Activated CD4-positive, alpha-beta T cell treated with anti-CD3 and anti-CD28 coated beads, Interleukin-2, amount 10 ng/mL, durations not matched to agents 7 days and 5 days (primary cell): Measurements from ENCODE around the gene COL20A1. TPM values are rescaled to one million over a fixed set of nuclear protein-coding genes. Genes with fewer than 3 reads are reported as not detected.

Source experiments
- CTCF ChIA-PET: fragments of 350-600 bp; sonication (Branson Sonifier 250); formaldehyde crosslinking; loops from one replicate; lab custom pipeline; 2021; ENCODE audit warnings: antibody characterized with exemption; lab: Charles Lee
- POLR2A ChIA-PET: fragments of 350-600 bp; sonication (Branson Sonifier 250); formaldehyde crosslinking; loops from one replicate; lab custom pipeline; 2021; ENCODE audit warnings: antibody characterized with exemption; lab: Charles Lee
- DNase-seq: peaks from one replicate; pipeline ENCODE4 v3.0.0-alpha.2; 2020
- H3K27ac Mint-ChIP-seq: one replicate; pipeline ENCODE4 v1.8.0; 2021; ENCODE audit warnings: mild to moderate bottlenecking, moderate library complexity, mixed read lengths
- H3K27me3 Mint-ChIP-seq: one replicate; pipeline ENCODE4 v1.8.0; 2021; ENCODE audit warnings: mixed read lengths
- H3K36me3 Mint-ChIP-seq: one replicate; pipeline ENCODE4 v1.8.0; 2021; ENCODE audit warnings: low read depth, mixed read lengths
- H3K4me1 Mint-ChIP-seq: one replicate; pipeline ENCODE4 v1.8.0; 2021; ENCODE audit warnings: mixed read lengths
- H3K4me3 Mint-ChIP-seq: one replicate; pipeline ENCODE4 v1.8.0; 2021; ENCODE audit warnings: mild to moderate bottlenecking, moderate library complexity, mixed read lengths
- H3K9me3 Mint-ChIP-seq: one replicate; pipeline ENCODE4 v1.8.0; 2021; ENCODE audit warnings: mixed read lengths
- total RNA-seq, 2 experiments: library from RNA; stranded (reverse); gene quantifications; one replicate each; pipeline ENCODE4 v1.2.3, GENCODE V29; 2021

The COL20A1 gene
- total RNA-seq, 2 experiments from 2014 or later, result not detected

- H3K27me3 Mint-ChIP-seq, result peaks cover 37% of the 10 kb centered on the region
- H3K4me3 Mint-ChIP-seq, result no peak overlapping the region
- no peaks in the 10 kb centered on the region for H3K4me1 Mint-ChIP-seq
- CTCF ChIA-PET, result interaction anchor here (0.6 to 2.2 kb wide), 3 partner anchors 15 to 82 kb away, joined by 3 to 6 read pairs (median 3); no protein-coding TSS in a partner anchor
- no peaks in the 10 kb centered on the region for H3K9me3 Mint-ChIP-seq
- no peak overlapping the region for H3K27ac Mint-ChIP-seq
- DNase-seq, result no peak
- H3K36me3 Mint-ChIP-seq, result no peaks in the 10 kb centered on the region
- POLR2A ChIA-PET, result no interaction called here
Observed at GRCh38 chr20:63254606-63255384, 38.2 kb upstream of the COL20A1 start.

DNA sequence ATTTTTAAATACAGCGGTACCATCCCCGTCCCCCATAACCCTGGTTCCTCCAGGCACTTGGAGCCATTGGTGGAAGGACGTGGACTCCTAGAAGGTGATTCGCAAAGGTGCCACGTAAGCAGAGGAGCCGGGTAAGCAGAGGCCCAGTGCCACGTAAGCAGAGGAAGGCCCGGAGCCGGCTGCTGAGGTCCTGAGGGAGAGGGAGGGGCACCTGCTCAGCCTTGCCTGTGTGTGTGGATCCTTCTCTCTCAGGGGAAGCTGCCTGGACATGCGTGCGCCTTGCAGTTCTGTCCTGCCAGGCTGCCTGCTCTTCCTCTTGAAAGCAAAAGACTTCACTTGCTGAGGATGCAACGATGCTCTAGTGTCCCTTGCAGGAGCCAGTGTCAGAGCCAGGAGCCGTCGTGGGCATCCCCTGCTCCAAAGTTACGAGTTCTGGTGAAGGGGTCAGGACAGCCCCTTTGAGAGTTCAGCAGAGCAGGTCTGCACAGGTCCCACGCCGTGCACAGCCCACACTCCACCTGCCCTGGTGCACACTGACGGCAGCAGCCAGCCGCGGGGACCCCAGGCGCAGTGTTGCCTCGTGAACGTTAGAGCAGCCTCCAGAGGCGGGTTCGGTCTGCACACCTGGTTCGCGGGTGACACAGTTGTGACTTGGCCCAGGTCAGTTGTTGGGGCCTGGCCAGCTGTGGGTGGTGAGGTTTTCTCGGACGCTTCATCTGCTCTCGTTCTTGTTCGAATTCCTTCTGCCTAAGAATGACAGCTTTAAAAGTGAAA lies 36.9 kb upstream of the COL20A1 start:
- POLR2A ChIA-PET, result no interaction called here
- CTCF ChIA-PET, result no interaction called here
- no peak overlapping the region for H3K27ac Mint-ChIP-seq
- peaks cover 34% of the 10 kb centered on the region for H3K27me3 Mint-ChIP-seq
- H3K4me1 Mint-ChIP-seq, result no peaks in the 10 kb centered on the region
- no peak for DNase-seq
- H3K9me3 Mint-ChIP-seq, result no peaks in the 10 kb centered on the region
- no peak overlapping the region for H3K4me3 Mint-ChIP-seq
- no peaks in the 10 kb centered on the region for H3K36me3 Mint-ChIP-seq

DNA sequence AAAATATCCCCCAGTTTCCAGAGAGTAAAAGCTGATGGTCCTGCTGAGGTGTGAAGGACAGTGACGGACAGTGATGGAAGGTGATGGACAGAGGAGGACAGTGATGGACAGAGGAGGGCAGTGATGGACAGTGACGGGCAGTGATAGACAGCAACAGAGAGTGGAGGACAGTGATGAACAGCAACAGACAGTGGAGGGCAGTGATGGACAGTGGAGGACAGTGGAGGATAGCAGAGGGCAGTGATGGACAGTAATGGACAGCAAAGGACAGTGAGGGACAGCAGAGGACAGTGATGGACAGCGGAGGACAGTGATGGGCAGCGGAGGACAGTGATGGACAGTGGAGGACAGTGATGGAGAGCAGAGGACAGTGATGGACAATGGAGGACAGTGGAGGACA lies 36.0 kb upstream of the COL20A1 start:
- CTCF ChIA-PET, result no interaction called here
- DNase-seq, result no peak
- no peak overlapping the region for H3K4me3 Mint-ChIP-seq
- no peaks in the 10 kb centered on the region for H3K4me1 Mint-ChIP-seq
- peak overlapping the region; percentile 54 for H3K27ac Mint-ChIP-seq
- H3K9me3 Mint-ChIP-seq, result no peaks in the 10 kb centered on the region
- H3K36me3 Mint-ChIP-seq, result no peaks in the 10 kb centered on the region
- POLR2A ChIA-PET, result no interaction called here
- H3K27me3 Mint-ChIP-seq, result peaks cover 32% of the 10 kb centered on the region

DNA sequence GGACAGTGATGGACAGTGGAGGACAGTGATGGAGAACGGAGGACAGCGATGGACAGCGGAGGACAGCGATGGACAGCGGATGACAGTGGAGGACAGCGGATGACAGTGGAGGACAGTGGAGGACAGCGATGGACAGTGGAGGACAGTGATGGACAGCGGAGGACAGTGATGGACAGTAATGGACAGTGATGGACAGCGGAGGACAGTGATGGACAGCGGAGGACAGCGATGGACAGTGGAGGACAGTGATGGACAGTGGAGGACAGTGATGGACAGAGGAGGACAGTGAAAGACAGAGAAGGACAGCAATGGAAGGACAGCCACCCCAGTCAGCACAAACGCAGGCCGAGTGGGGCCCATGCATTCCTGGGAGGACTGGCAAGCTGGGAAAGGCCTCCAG lies 35.4 kb upstream of the COL20A1 start:
- no peak for DNase-seq
- CTCF ChIA-PET, result no interaction called here
- Mint-ChIP-seq H3K27me3 (peaks cover 29% of the 10 kb centered on the region), H3K36me3 (no peaks in the 10 kb centered on the region), H3K27ac (no peak overlapping the region), H3K4me1 (peaks cover 2% of the 10 kb centered on the region), H3K9me3 (no peaks in the 10 kb centered on the region), H3K4me3 (no peak overlapping the region)
- POLR2A ChIA-PET, result no interaction called here

GRCh38 chr20:63258781-63259180 lies 34.2 kb upstream of the COL20A1 start:
- peaks cover 22% of the 10 kb centered on the region for H3K27me3 Mint-ChIP-seq
- H3K4me1 Mint-ChIP-seq, result peaks cover 2% of the 10 kb centered on the region
- ChIA-PET CTCF (no interaction called here), POLR2A (interaction anchor here (0.6 kb wide), 1 partner anchor 35 kb away, joined by 4 read pairs; no protein-coding TSS in a partner anchor)
- no peak overlapping the region for H3K4me3 Mint-ChIP-seq
- no peak overlapping the region for H3K27ac Mint-ChIP-seq
- H3K36me3 Mint-ChIP-seq, result no peaks in the 10 kb centered on the region
- no peak for DNase-seq
- H3K9me3 Mint-ChIP-seq, result no peaks in the 10 kb centered on the region

DNA sequence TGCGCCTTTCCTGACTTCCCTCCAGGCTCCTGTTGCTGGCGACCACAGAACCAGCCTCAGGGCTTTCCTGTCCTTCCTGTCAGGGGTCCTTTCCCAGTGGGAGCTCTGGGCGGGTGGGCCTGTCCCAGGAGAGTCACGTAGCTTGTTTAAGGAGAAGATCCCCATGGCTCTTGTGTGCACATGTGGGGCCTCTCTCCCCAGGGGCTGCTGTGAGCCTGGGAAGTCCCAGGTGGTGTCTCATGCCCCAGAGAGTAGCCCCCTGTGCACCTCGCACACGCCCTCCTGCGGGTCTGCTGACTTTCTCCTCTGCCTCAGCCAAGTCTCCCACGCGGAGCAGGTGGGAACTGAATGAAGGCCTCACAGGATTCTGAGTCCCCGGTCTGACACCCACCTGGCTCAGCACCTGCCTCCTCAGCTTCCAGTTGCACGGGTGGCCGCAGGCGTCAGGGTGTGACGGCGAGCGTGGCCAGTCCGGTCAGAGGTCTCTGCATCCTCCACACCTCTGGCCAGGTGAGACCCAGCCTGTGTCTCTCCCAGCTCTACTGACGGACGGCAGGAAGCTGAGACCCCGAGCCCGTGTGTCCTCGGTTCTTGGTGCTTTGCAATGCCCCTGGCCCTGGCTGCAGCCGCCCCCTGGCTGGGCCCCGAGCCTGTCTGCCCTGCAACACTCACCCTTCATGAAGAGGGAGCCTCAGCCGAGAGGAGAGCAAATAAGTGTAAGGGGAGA lies 33.1 kb upstream of the COL20A1 start:
- Mint-ChIP-seq H3K36me3 (no peaks in the 10 kb centered on the region), H3K27ac (no peak overlapping the region), H3K27me3 (peaks cover 20% of the 10 kb centered on the region), H3K4me3 (no peak overlapping the region), H3K9me3 (no peaks in the 10 kb centered on the region), H3K4me1 (peaks cover 2% of the 10 kb centered on the region)
- CTCF ChIA-PET, result no interaction called here
- POLR2A ChIA-PET, result interaction anchor here (0.6 kb wide), 1 partner anchor 36 kb away, joined by 4 read pairs; no protein-coding TSS in a partner anchor
- no peak for DNase-seq

DNA sequence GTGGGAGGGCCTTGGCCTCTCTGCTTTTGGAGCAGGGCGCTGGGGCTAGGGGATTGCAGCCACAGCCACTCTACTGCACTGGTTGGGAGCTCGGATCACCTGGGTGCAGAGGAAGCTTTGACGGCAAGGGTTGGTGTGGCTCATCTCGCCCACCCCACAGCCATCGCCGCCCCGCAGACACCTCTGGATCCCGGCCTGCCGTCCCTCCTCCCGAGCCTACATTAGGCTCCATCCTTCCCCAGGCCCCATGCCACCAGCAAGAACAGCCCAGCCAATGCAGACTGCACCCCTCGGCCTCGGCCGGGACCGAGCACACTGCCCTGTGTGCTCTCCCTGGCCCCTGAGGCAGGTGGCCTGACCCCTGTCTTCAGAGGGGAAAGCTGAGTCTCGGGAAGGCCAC lies 32.5 kb upstream of the COL20A1 start:
- Mint-ChIP-seq H3K27me3 (peaks cover 14% of the 10 kb centered on the region), H3K4me1 (peaks cover 2% of the 10 kb centered on the region), H3K4me3 (no peak overlapping the region), H3K27ac (no peak overlapping the region), H3K36me3 (no peaks in the 10 kb centered on the region), H3K9me3 (no peaks in the 10 kb centered on the region)
- DNase-seq, result no peak
- ChIA-PET POLR2A (no interaction called here), CTCF (no interaction called here)

- ChIA-PET CTCF (no interaction called here), POLR2A (no interaction called here)
- Mint-ChIP-seq H3K27ac (no peak overlapping the region), H3K4me3 (no peak overlapping the region), H3K36me3 (no peaks in the 10 kb centered on the region), H3K27me3 (peaks cover 9% of the 10 kb centered on the region), H3K4me1 (peaks cover 2% of the 10 kb centered on the region), H3K9me3 (no peaks in the 10 kb centered on the region)
- DNase-seq, result no peak
Observed at GRCh38 chr20:63261060-63261794, 31.8 kb upstream of the COL20A1 start.

DNA sequence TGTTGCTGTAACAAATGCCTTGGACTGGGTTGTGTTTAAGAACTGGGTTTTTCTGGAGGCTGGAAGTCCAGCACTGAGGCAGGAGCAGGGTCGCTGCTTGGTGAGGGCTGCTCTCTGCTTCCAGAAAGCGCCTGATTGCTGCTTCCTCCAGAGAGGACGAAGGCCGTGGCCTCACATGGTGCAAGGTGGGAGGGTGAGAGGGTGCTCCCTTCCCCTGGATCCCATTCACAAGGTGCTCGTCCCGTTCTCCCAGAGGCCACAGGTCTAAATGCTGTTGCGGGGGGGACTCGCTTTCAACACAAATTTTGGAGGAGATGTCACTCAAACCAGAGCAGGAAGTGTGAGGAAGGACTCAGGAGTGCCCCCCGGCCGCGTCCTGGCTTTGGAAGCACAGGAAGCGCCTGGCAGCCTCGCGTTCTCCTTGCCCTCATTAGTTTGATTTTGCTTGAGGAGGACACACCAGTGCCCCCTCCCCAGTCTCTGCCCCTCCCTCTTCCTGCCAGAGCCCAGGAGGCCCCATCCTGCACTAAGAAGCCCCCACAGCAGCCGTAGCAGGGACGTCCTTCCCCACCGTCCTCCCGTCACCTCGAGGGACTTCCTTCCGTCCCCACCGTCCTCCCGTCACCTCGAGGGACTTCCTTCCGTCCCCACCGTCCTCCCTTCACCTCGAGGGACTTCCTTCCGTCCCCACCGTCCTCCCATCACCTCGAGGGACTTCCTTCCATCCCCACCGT lies 31.0 kb upstream of the COL20A1 start:
- H3K36me3 Mint-ChIP-seq, result no peaks in the 10 kb centered on the region
- peaks cover 2% of the 10 kb centered on the region for H3K4me1 Mint-ChIP-seq
- H3K27me3 Mint-ChIP-seq, result peaks cover 4% of the 10 kb centered on the region
- POLR2A ChIA-PET, result no interaction called here
- DNase-seq, result no peak
- CTCF ChIA-PET, result no interaction called here
- H3K9me3 Mint-ChIP-seq, result no peaks in the 10 kb centered on the region
- H3K4me3 Mint-ChIP-seq, result no peak overlapping the region
- no peak overlapping the region for H3K27ac Mint-ChIP-seq

GRCh38 chr20:63262836-63263235 lies 30.1 kb upstream of the COL20A1 start:
- Mint-ChIP-seq H3K9me3 (no peaks in the 10 kb centered on the region), H3K27ac (no peak overlapping the region)
- CTCF ChIA-PET, result no interaction called here

DNA sequence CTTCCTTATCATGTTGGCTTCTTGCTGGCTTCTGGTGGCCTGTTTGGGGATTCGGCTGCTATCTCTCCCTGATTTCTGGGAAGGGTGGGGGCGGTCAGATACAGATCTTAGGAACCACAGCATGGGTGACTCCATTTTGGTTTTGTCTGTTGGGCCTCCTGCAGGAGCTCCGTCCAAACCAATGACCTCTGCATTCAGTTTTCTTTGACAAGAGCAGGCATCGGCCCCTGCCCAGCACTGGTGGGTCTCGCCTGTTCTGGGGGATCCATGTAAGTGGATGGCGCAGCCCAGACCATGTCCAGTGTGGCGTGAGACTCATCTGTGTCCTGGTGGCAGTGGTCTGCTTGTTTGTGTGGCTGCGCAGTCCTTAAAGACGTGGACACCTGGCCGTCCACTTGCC lies 29.0 kb upstream of the COL20A1 start:
- Mint-ChIP-seq H3K9me3 (no peaks in the 10 kb centered on the region), H3K4me1 (peaks cover 2% of the 10 kb centered on the region), H3K27me3 (peaks cover 2% of the 10 kb centered on the region)

More at GRCh38 chr20:63262836-63263235, 30.1 kb upstream of the COL20A1 start:
- Mint-ChIP-seq H3K4me3 (no peak overlapping the region), H3K36me3 (no peaks in the 10 kb centered on the region), H3K4me1 (peaks cover 2% of the 10 kb centered on the region), H3K27me3 (peaks cover 2% of the 10 kb centered on the region)
- POLR2A ChIA-PET, result no interaction called here
- DNase-seq, result no peak

DNA sequence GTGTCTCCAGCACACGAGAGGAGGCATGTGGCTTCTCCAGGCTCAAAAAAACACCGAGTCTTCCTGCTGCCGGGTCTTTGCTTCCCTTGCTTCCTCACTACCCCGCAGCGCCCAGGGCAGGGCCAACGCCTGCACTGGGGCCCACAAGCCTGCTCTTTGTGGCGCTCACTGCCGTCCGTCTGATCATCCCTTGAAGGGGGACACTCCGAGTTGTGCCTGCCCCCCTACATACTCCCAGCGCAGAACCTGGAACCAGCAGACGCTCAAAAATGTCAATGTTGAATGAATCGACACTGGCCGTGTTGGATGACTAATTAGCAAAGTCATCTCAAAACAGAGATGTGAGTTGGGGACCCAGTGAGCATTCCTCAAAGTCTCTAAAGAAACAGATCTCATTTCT lies 28.5 kb upstream of the COL20A1 start:
- Mint-ChIP-seq H3K36me3 (no peaks in the 10 kb centered on the region), H3K27me3 (peaks cover 2% of the 10 kb centered on the region), H3K9me3 (no peaks in the 10 kb centered on the region), H3K4me3 (no peak overlapping the region), H3K4me1 (peaks cover 2% of the 10 kb centered on the region), H3K27ac (no peak overlapping the region)
- POLR2A ChIA-PET, result no interaction called here
- DNase-seq, result no peak
- CTCF ChIA-PET, result no interaction called here

More for the DNA sequence above, 29.0 kb upstream of the COL20A1 start:
- ChIA-PET POLR2A (no interaction called here), CTCF (no interaction called here)
- no peaks in the 10 kb centered on the region for H3K36me3 Mint-ChIP-seq
- no peak for DNase-seq
- H3K27ac Mint-ChIP-seq, result no peak overlapping the region
- H3K4me3 Mint-ChIP-seq, result no peak overlapping the region
